Neutrophil (primary cell): ENCODE results near the gene MYH15.

Experiments
- H3K27ac ChIP-seq: fragments of 200-600 bp; sonication (generic); 2 replicates; pipeline ENCODE4 v1.5.1; 2016; ENCODE audit warnings: mild to moderate bottlenecking, moderate library complexity
- H3K27me3 ChIP-seq: fragments of 200-600 bp; sonication (generic); 2 replicates; pipeline ENCODE4 v1.6.0; 2016; ENCODE audit warnings: mild to moderate bottlenecking
- H3K36me3 ChIP-seq: fragments of 200-600 bp; sonication (generic); 2 replicates; pipeline ENCODE4 v1.5.1; 2017
- H3K4me1 ChIP-seq, 2 experiments: fragments of 200-600 bp in 1 of 2; sonication (generic) in 1 of 2; 1 replicate in 1 of 2; 2 replicates in 1 of 2; pipeline versions ENCODE4 v1.5.1 to v1.6.1; 2013 to 2016; ENCODE audit warnings: low read depth in 1 of 2, low read length in 1 of 2, mild to moderate bottlenecking in 1 of 2, moderate library complexity in 1 of 2; ENCODE audit not compliant: control insufficient read depth in 1 of 2, insufficient read depth in 1 of 2
- H3K4me3 ChIP-seq, 2 experiments: fragments of 200-600 bp in 1 of 2; sonication (generic) in 1 of 2; 1 replicate in 1 of 2; 2 replicates in 1 of 2; pipeline ENCODE4 v1.5.1; 2013 to 2016; ENCODE audit warnings: low read depth in 1 of 2, low read length in 1 of 2, mild to moderate bottlenecking in 1 of 2, moderate library complexity in 1 of 2
- H3K9me3 ChIP-seq: fragments of 200-600 bp; sonication (generic); 2 replicates; pipeline ENCODE4 v1.5.1; 2016
- TF ChIP-seq, protein P1 (sequence below): fragments of 200-600 bp; sonication (generic); IDR thresholded peaks from 2 replicates; pipeline ENCODE4 v1.5.1; 2016; ENCODE audit warnings: antibody characterized with exemption

MYH15 gene

DNA sequence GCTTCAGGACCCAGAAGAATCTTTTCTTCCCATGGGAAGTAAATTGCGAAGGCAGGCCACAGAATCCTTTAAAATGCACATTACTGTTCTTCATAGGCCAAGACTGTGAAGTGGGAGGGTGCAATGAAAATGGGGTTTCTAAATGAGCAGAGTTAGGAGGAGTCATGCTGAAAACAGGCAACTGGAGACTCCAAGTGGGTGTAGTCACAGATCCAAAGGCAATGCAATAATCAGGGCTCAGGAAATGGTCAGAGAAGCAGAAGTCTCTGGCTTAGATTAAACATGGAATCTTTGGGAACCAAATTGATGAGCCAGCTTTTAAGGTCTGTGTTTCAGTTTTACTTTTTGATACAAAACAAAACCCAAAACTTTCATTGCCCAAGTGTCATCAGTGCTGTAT lies 176.4 kb downstream of the MYH15 start:
- Histone ChIP-seq H3K4me3 (no peak overlapping the region), H3K4me1 (no peaks in the 10 kb centered on the region), H3K27ac (no peak overlapping the region), H3K27me3 (no peaks in the 10 kb centered on the region), H3K36me3 (no peaks in the 10 kb centered on the region), H3K9me3 (no peaks in the 10 kb centered on the region)
- TF ChIP-seq, protein P1, sequence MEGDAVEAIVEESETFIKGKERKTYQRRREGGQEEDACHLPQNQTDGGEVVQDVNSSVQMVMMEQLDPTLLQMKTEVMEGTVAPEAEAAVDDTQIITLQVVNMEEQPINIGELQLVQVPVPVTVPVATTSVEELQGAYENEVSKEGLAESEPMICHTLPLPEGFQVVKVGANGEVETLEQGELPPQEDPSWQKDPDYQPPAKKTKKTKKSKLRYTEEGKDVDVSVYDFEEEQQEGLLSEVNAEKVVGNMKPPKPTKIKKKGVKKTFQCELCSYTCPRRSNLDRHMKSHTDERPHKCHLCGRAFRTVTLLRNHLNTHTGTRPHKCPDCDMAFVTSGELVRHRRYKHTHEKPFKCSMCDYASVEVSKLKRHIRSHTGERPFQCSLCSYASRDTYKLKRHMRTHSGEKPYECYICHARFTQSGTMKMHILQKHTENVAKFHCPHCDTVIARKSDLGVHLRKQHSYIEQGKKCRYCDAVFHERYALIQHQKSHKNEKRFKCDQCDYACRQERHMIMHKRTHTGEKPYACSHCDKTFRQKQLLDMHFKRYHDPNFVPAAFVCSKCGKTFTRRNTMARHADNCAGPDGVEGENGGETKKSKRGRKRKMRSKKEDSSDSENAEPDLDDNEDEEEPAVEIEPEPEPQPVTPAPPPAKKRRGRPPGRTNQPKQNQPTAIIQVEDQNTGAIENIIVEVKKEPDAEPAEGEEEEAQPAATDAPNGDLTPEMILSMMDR: no peak

DNA sequence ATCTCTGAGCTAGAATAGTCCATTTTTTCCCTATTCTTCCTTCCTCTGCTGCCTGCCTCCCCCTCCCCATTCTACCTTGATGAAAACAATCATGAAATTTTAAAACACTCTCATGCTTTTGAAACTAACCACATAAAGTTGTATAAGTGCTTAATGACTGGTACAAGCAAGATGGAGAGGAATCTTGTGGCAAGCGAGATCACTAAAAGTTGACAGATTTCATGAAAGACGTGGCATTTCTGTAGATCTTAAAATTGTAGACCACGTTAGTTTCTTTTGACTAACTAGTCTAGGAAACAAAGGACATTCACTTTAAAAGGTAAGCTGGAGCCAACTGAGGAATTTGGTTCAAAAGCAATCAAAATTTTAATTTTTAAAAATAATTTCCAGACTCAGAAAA lies 178.6 kb downstream of the MYH15 start:
- H3K9me3 ChIP-seq: no peaks in the 10 kb centered on the region
- H3K36me3 ChIP-seq: no peaks in the 10 kb centered on the region
- TF ChIP-seq, protein P1: no peak
- no peaks in the 10 kb centered on the region for H3K27me3 ChIP-seq
- H3K4me3 ChIP-seq: no peak overlapping the region
- H3K4me1 ChIP-seq: no peaks in the 10 kb centered on the region
- H3K27ac ChIP-seq: no peak overlapping the region
